Loucy (cell line): Measurements from ENCODE around the gene ARGLU1.

Experiments
- EZH2phosphoT487 ChIP-seq: fragments of 200-600 bp; IDR thresholded peaks from 2 replicates; pipeline ENCODE4 v1.6.1; 2018; ENCODE audit warnings: antibody characterized with exemption, mild to moderate bottlenecking, moderate library complexity, borderline replicate concordance
- TF ChIP-seq, protein P1 (sequence below): fragments of 200-600 bp; sonication (generic); conservative IDR thresholded peaks from 2 replicates; pipeline ENCODE4 v1.5.1; 2014; ENCODE audit warnings: mild to moderate bottlenecking, antibody characterized with exemption, low read length

DNA sequence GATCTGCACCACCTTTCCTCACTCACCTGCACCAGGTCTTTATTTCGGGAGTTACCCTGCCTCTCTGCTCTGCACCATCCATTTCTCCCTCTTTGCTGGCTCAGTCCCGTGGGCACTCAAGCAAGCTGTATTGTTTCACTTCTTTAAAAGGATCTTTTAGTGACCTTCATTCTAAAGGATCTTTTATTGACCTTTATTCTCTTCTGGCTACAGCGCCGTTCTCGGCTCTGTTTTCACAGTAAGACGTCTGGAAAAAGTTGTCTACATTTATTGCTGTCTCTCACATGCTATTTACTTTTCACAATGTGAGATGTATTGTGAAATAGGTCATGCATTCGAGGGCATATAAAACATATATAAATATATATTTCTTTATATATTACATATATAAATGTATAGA, 35.6 kb upstream of the ARGLU1 start:
- TF ChIP-seq, protein P1, sequence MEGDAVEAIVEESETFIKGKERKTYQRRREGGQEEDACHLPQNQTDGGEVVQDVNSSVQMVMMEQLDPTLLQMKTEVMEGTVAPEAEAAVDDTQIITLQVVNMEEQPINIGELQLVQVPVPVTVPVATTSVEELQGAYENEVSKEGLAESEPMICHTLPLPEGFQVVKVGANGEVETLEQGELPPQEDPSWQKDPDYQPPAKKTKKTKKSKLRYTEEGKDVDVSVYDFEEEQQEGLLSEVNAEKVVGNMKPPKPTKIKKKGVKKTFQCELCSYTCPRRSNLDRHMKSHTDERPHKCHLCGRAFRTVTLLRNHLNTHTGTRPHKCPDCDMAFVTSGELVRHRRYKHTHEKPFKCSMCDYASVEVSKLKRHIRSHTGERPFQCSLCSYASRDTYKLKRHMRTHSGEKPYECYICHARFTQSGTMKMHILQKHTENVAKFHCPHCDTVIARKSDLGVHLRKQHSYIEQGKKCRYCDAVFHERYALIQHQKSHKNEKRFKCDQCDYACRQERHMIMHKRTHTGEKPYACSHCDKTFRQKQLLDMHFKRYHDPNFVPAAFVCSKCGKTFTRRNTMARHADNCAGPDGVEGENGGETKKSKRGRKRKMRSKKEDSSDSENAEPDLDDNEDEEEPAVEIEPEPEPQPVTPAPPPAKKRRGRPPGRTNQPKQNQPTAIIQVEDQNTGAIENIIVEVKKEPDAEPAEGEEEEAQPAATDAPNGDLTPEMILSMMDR, result no peak
- no peak for TF ChIP-seq EZH2phosphoT487
